Endothelial cell (in vitro differentiated cells): ENCODE measurements around the gene GPC2. TPM values are rescaled to one million over a fixed set of nuclear protein-coding genes. Genes with fewer than 3 reads are reported as not detected.

Experiments used
- DNase-seq: peaks from one replicate; pipeline ENCODE4 v3.0.0; 2021; ENCODE audit warnings: low spot score
- H3K27ac Mint-ChIP-seq: one replicate; pipeline ENCODE4 v1.8.0; 2021; ENCODE audit warnings: mixed read lengths, inconsistent platforms; ENCODE audit not compliant: unreplicated experiment
- H3K27me3 Mint-ChIP-seq: one replicate; pipeline ENCODE4 v1.8.0; 2021; ENCODE audit warnings: mild to moderate bottlenecking, moderate library complexity, mixed read lengths, inconsistent platforms; ENCODE audit not compliant: unreplicated experiment
- H3K36me3 Mint-ChIP-seq: one replicate; pipeline ENCODE4 v1.8.0; 2021; ENCODE audit warnings: mild to moderate bottlenecking, low read depth, mixed read lengths, inconsistent platforms; ENCODE audit not compliant: unreplicated experiment
- H3K4me1 Mint-ChIP-seq: one replicate; pipeline ENCODE4 v1.8.0; 2021; ENCODE audit warnings: mild to moderate bottlenecking, mixed read lengths, inconsistent platforms; ENCODE audit not compliant: unreplicated experiment
- H3K4me3 Mint-ChIP-seq: one replicate; pipeline ENCODE4 v1.8.0; 2021; ENCODE audit warnings: mild to moderate bottlenecking, mixed read lengths, inconsistent platforms; ENCODE audit not compliant: unreplicated experiment
- H3K9me3 Mint-ChIP-seq: one replicate; pipeline ENCODE4 v1.8.0; 2021; ENCODE audit warnings: mixed read lengths, inconsistent platforms; ENCODE audit not compliant: unreplicated experiment
- CTCF ChIP-seq: fragments of 200-600 bp; sonication (generic); IDR thresholded peaks from one replicate; pipeline ENCODE4 v1.5.0; 2021; ENCODE audit warnings: antibody characterized with exemption; ENCODE audit not compliant: unreplicated experiment
- total RNA-seq: library from RNA; stranded (reverse); fragmentation: NEBNext Ultra II Directional; extraction: Animal tissue kit (Norgen Biotek cat#: 25700); gene quantifications from one replicate; pipeline ENCODE4 v1.2.1, GENCODE V29; 2021; ENCODE audit not compliant: unreplicated experiment

GPC2 gene
- total RNA-seq, 1 donor from 2014 or later, result 27.2 TPM

GRCh38 chr7:100171840-100172239 is 5.3 kb downstream of the GPC2 start:
- H3K27ac Mint-ChIP-seq, result no peak overlapping the region
- H3K9me3 Mint-ChIP-seq, result no peaks in the 10 kb centered on the region
- no peak for DNase-seq
- TF ChIP-seq CTCF, result no peak
- H3K4me3 Mint-ChIP-seq, result peak overlapping the region; percentile 42
- peaks cover 20% of the 10 kb centered on the region for H3K36me3 Mint-ChIP-seq
- peaks cover 33% of the 10 kb centered on the region for H3K27me3 Mint-ChIP-seq
- peaks cover 42% of the 10 kb centered on the region for H3K4me1 Mint-ChIP-seq

- Mint-ChIP-seq H3K27ac (no peak overlapping the region), H3K4me3 (no peak overlapping the region), H3K27me3 (peaks cover 35% of the 10 kb centered on the region), H3K4me1 (peaks cover 42% of the 10 kb centered on the region), H3K9me3 (no peaks in the 10 kb centered on the region), H3K36me3 (peaks cover 20% of the 10 kb centered on the region)
- TF ChIP-seq CTCF, result no peak
- DNase-seq, result peak; percentile 31
Measured at GRCh38 chr7:100171087-100171681, 6.0 kb downstream of the GPC2 start.

- Mint-ChIP-seq H3K4me3 (peak overlapping the region; percentile 81), H3K27me3 (peaks cover 36% of the 10 kb centered on the region), H3K27ac (peak overlapping the region; percentile 55), H3K9me3 (no peaks in the 10 kb centered on the region), H3K4me1 (peaks cover 37% of the 10 kb centered on the region), H3K36me3 (peaks cover 20% of the 10 kb centered on the region)
- no peak for TF ChIP-seq CTCF
- no peak for DNase-seq
Measured at GRCh38 chr7:100170101-100170897, 6.9 kb downstream of the GPC2 start.

GRCh38 chr7:100169147-100169850 is 7.9 kb downstream of the GPC2 start:
- Mint-ChIP-seq H3K4me3 (no peak overlapping the region), H3K4me1 (peaks cover 34% of the 10 kb centered on the region), H3K27ac (no peak overlapping the region), H3K36me3 (peaks cover 11% of the 10 kb centered on the region), H3K27me3 (peaks cover 34% of the 10 kb centered on the region), H3K9me3 (no peaks in the 10 kb centered on the region)
- TF ChIP-seq CTCF, result no peak
- no peak for DNase-seq
